Measurements from ENCODE around the gene ZBTB45.

Gene ZBTB45

DNA sequence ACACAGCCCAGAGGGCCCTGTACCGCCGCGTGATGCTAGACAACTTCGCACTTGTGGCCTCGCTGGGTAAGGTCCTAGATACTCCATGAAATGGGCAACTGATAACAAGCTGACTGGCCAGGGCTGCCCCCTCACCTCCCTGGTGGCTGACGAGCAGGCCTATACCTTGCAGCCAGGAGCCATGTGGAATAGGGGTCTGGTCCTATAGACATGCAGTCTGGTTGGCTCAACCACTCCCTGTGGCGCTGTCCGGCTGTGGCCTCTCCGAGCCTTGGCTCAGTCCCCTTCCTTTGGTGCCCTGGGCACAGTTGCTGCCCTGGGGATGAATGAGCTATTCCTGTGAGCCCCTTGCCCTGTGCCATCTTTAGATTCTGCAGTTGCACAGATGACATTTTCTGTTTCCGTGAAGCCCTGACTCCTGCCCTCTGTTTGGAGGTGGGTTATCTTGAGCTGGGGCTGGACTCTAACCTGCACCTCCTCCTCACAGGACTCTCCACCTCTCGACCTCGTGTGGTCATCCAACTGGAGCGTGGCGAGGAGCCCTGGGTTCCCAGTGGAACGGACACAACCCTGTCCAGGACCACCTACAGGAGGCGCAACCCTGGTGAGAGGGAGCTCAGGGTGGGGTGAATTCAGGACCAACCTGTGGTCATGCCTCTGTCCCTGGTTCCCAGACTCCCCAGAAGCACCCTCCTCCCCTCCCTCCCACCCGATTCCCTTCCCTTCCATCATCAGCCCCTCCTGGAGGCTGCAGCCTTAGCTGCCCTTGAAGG is 50.2 kb downstream of the ZBTB45 start:
- no peak overlapping the region for H3K4me3 ChIP-seq (ENCODE audit: low read depth, low read length)
- DNase-seq (ENCODE audit: low read depth), result no peak
- TF ChIP-seq POLR2A (IDR thresholded peaks at IDR 0.05; ENCODE audit: extremely low read depth, insufficient read length) (no peak), MYC (IDR thresholded peaks at IDR 0.05; ENCODE audit: low read depth, low read length) (no peak), MAX (IDR thresholded peaks at IDR 0.05; ENCODE audit: low read depth, low read length) (no peak)
- TF ChIP-seq, protein P1, sequence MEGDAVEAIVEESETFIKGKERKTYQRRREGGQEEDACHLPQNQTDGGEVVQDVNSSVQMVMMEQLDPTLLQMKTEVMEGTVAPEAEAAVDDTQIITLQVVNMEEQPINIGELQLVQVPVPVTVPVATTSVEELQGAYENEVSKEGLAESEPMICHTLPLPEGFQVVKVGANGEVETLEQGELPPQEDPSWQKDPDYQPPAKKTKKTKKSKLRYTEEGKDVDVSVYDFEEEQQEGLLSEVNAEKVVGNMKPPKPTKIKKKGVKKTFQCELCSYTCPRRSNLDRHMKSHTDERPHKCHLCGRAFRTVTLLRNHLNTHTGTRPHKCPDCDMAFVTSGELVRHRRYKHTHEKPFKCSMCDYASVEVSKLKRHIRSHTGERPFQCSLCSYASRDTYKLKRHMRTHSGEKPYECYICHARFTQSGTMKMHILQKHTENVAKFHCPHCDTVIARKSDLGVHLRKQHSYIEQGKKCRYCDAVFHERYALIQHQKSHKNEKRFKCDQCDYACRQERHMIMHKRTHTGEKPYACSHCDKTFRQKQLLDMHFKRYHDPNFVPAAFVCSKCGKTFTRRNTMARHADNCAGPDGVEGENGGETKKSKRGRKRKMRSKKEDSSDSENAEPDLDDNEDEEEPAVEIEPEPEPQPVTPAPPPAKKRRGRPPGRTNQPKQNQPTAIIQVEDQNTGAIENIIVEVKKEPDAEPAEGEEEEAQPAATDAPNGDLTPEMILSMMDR (IDR thresholded peaks at IDR 0.05; ENCODE audit: low read depth, low read length), result no peak

- peak overlapping the region; percentile 49 for H3K4me3 ChIP-seq (ENCODE audit: low read depth, low read length)
- TF ChIP-seq, protein P1 (IDR thresholded peaks at IDR 0.05; ENCODE audit: low read depth, low read length), result no peak
- no peak for TF ChIP-seq MAX (IDR thresholded peaks at IDR 0.05; ENCODE audit: low read depth, low read length)
- no peak for TF ChIP-seq POLR2A (IDR thresholded peaks at IDR 0.05; ENCODE audit: extremely low read depth, insufficient read length)
- peak; percentile 40 for DNase-seq (ENCODE audit: low read depth)
These were observed 51.3 kb downstream of the ZBTB45 start for GRCh38 chr19:58468216-58468839.

GRCh38 chr19:58466760-58467589 is 52.6 kb downstream of the ZBTB45 start, which contains the start of gene ZNF324:
Gene ZNF324 (plus strand): TSS chr19:58467080. CDS start chr19:58469186, 2,106 bp downstream.
- H3K4me3 ChIP-seq (ENCODE audit: low read depth, low read length), result peak within 1 kb of the TSS; percentile 66
- TF ChIP-seq POLR2A (IDR thresholded peaks at IDR 0.05; ENCODE audit: extremely low read depth, insufficient read length) (peak; percentile 53), MAX (IDR thresholded peaks at IDR 0.05; ENCODE audit: low read depth, low read length) (peak; percentile 99), MYC (IDR thresholded peaks at IDR 0.05; ENCODE audit: low read depth, low read length) (peak; percentile 44; the same call in 1 of the 2 replicates)
- TF ChIP-seq, protein P1 (IDR thresholded peaks at IDR 0.05; ENCODE audit: low read depth, low read length), result no peak
- peak; percentile 97 for DNase-seq (ENCODE audit: low read depth)

- TF ChIP-seq MAX (IDR thresholded peaks at IDR 0.05; ENCODE audit: low read depth, low read length), result no peak
- TF ChIP-seq POLR2A (IDR thresholded peaks at IDR 0.05; ENCODE audit: extremely low read depth, insufficient read length), result no peak
- TF ChIP-seq, protein P1 (IDR thresholded peaks at IDR 0.05; ENCODE audit: low read depth, low read length), result no peak
- TF ChIP-seq MYC (IDR thresholded peaks at IDR 0.05; ENCODE audit: low read depth, low read length), result no peak
- peak overlapping the region; percentile 49 for H3K4me3 ChIP-seq (ENCODE audit: low read depth, low read length)
- DNase-seq (ENCODE audit: low read depth), result no peak
These were observed 53.4 kb downstream of the ZBTB45 start for GRCh38 chr19:58466089-58466759.

Data from NB4 (cell line).